HG02759 (cell line): Measurements from ENCODE around the gene MICAL2.
A peak's percentile ranks its signal among the peaks of the same experiment; 100 is the strongest.

Source experiments
- ATAC-seq: cut with Tn5 transposase; IDR thresholded peaks from one replicate; pipeline ENCODE4 v1.9.1; 2021; ENCODE audit warnings: mild to moderate bottlenecking, moderate library complexity; ENCODE audit not compliant: unreplicated experiment

MICAL2 gene

GRCh38 chr11:12098601-12099000 lies 11.8 kb upstream of the MICAL2 start:
- ATAC-seq, result no peak

- no peak for ATAC-seq
These were observed 11.1 kb upstream of the MICAL2 start for GRCh38 chr11:12099132-12099873.

- ATAC-seq, result no peak
These were observed 10.0 kb upstream of the MICAL2 start for GRCh38 chr11:12100429-12100828.

GRCh38 chr11:12100841-12101242 lies 9.5 kb upstream of the MICAL2 start:
- no peak for ATAC-seq

GRCh38 chr11:12101318-12101717 lies 9.1 kb upstream of the MICAL2 start:
- ATAC-seq, result no peak

GRCh38 chr11:12102588-12103410 lies 7.6 kb upstream of the MICAL2 start:
- no peak for ATAC-seq

GRCh38 chr11:12103411-12104225 lies 6.8 kb upstream of the MICAL2 start:
- ATAC-seq, result no peak

GRCh38 chr11:12105471-12105870 lies 4.9 kb upstream of the MICAL2 start:
- no peak for ATAC-seq

GRCh38 chr11:12106101-12106500 lies 4.3 kb upstream of the MICAL2 start:
- ATAC-seq, result no peak

GRCh38 chr11:12106501-12106900 lies 3.9 kb upstream of the MICAL2 start:
- no peak for ATAC-seq

GRCh38 chr11:12108875-12109453 lies 1.4 kb upstream of the MICAL2 start:
- ATAC-seq, result no peak

GRCh38 chr11:12109591-12110196 lies 696 bp upstream of the MICAL2 start:
- ATAC-seq, result no peak

GRCh38 chr11:12110714-12111548 lies 541 bp downstream of the MICAL2 start:
- ATAC-seq, result peak; percentile 38

GRCh38 chr11:12111549-12112520 lies 1.4 kb downstream of the MICAL2 start:
- ATAC-seq, result no peak

GRCh38 chr11:12112750-12113149 lies 2.4 kb downstream of the MICAL2 start:
- ATAC-seq, result no peak

GRCh38 chr11:12113294-12113693 lies 2.9 kb downstream of the MICAL2 start:
- ATAC-seq, result no peak

- no peak for ATAC-seq
These were observed 4.0 kb downstream of the MICAL2 start for GRCh38 chr11:12114193-12115033.
